SK-N-SH (cell line): ENCODE results near the gene EIF5AL1. TPM values are rescaled to one million over a fixed set of nuclear protein-coding genes. Genes with fewer than 3 reads are reported as not detected.

Source experiments
- CTCF ChIA-PET: fragments of 300-600, 350-600 bp; formaldehyde crosslinking; extraction: SDS; loops from one replicate; lab custom pipeline; 2021; lab: Yijun Ruan, JAX
- POLR2A ChIA-PET: fragments of 350-600 bp; sonication (Branson Sonifier 250); formaldehyde crosslinking; extraction: SDS; loops from one replicate; lab custom pipeline; 2020; ENCODE audit warnings: antibody characterized with exemption, inconsistent platforms; lab: Yijun Ruan, JAX
- DNase-seq: peaks from one replicate; pipeline ENCODE4 v3.0.0; 2012
- H2AFZ ChIP-seq: fragments of 200-600 bp; sonication (generic); 2 replicates; pipeline ENCODE4 v1.8.1; 2016; ENCODE audit warnings: antibody characterized with exemption, mild to moderate bottlenecking, low read depth
- H3F3A ChIP-seq: fragments of 200-600 bp; sonication (generic); replicated peaks from 2 replicates; pipeline ENCODE3; 2016; ENCODE audit warnings: antibody characterized with exemption, mild to moderate bottlenecking; ENCODE audit not compliant: insufficient read depth
- H3K27ac ChIP-seq, 2 experiments: fragments of 200-500 bp in 1 of 2; fragments of 200-600 bp in 1 of 2; sonication (Bioruptor generic) in 1 of 2; sonication (generic), shearing (Covaris generic) in 1 of 2; 2 replicates each; pipeline versions ENCODE4 v1.5.1 to v1.6.1; 2014 to 2016; ENCODE audit warnings: low read depth in 2 of 2, inconsistent platforms in 1 of 2, low read length in 1 of 2, mild to moderate bottlenecking in 1 of 2, mixed read lengths in 1 of 2
- H3K27me3 ChIP-seq: fragments of 200-600 bp; sonication (generic), shearing (Covaris generic); 2 replicates; pipeline ENCODE4 v1.6.1; 2016; ENCODE audit warnings: mixed run types; ENCODE audit not compliant: insufficient read depth
- H3K36me3 ChIP-seq, 2 experiments: fragments of 200-500 bp in 1 of 2; fragments of 200-600 bp in 1 of 2; sonication (Bioruptor generic) in 1 of 2; sonication (generic) in 1 of 2; replicated peaks in 1 of 2; 2 replicates each; pipeline versions ENCODE3 to v1.5.1; 2014 to 2016; ENCODE audit warnings: low read length in 1 of 2, mild to moderate bottlenecking in 1 of 2; ENCODE audit not compliant: insufficient read depth in 2 of 2, control insufficient read depth in 1 of 2
- H3K4me1 ChIP-seq, 2 experiments: fragments of 200-500 bp in 1 of 2; fragments of 200-600 bp in 1 of 2; sonication (Bioruptor generic) in 1 of 2; sonication (generic), shearing (Covaris generic) in 1 of 2; 2 replicates each; pipeline versions ENCODE4 v1.5.1 to v1.6.1; 2014 to 2016; ENCODE audit warnings: low read depth in 1 of 2, low read length in 1 of 2, mixed run types in 1 of 2; ENCODE audit not compliant: insufficient read depth in 2 of 2, control insufficient read depth in 1 of 2
- H3K4me2 ChIP-seq: fragments of 200-600 bp; sonication (generic), shearing (Covaris generic); 2 replicates; pipeline ENCODE4 v1.6.1; 2017; ENCODE audit warnings: mixed run types
- H3K4me3 ChIP-seq, 2 experiments: fragments of 200-500 bp in 1 of 2; fragments of 200-600 bp in 1 of 2; sonication (Bioruptor generic) in 1 of 2; sonication (generic), shearing (Covaris generic) in 1 of 2; 2 replicates each; pipeline versions ENCODE4 v1.5.1 to v1.8.1; 2014 to 2016; ENCODE audit warnings: low read depth in 2 of 2, inconsistent platforms in 1 of 2, low read length in 1 of 2, mild to moderate bottlenecking in 1 of 2, mixed read lengths in 1 of 2, moderate library complexity in 1 of 2
- H3K79me2 ChIP-seq: fragments of 200-600 bp; sonication (generic); 2 replicates; pipeline ENCODE4 v1.8.1; 2017; ENCODE audit warnings: mild to moderate bottlenecking; ENCODE audit not compliant: insufficient read depth
- H3K9ac ChIP-seq: fragments of 200-600 bp; sonication (generic); 2 replicates; pipeline ENCODE4 v1.6.1; 2017; ENCODE audit warnings: mixed run types
- H3K9me2 ChIP-seq: fragments of 200-600 bp; sonication (generic); 2 replicates; pipeline ENCODE4 v1.6.1; 2017; ENCODE audit warnings: mixed run types
- H3K9me3 ChIP-seq: fragments of 200-600 bp; sonication (generic); 2 replicates; pipeline ENCODE4 v1.6.1; 2017; ENCODE audit warnings: mixed run types, mild to moderate bottlenecking, moderate library complexity
- H4K20me1 ChIP-seq: fragments of 200-600 bp; sonication (generic); 2 replicates; pipeline ENCODE4 v1.6.1; 2017; ENCODE audit warnings: mild to moderate bottlenecking, mixed run types; ENCODE audit not compliant: insufficient read depth
- CTCF ChIP-seq: fragments of 200-600 bp; sonication (generic); IDR thresholded peaks from 2 replicates; pipeline ENCODE4 v1.6.1; 2017; ENCODE audit warnings: antibody characterized with exemption, mild to moderate bottlenecking, moderate library complexity
- EZH2phosphoT487 ChIP-seq: fragments of 200-600 bp; sonication (generic); IDR thresholded peaks from 2 replicates; pipeline ENCODE4 v1.6.1; 2017; ENCODE audit warnings: low read depth, mixed run types, mild to moderate bottlenecking, antibody characterized with exemption, moderate library complexity, borderline replicate concordance
- FOXJ3 ChIP-seq: sonication (generic); formaldehyde crosslinking; IDR thresholded peaks from 2 replicates; pipeline ENCODE4 v1.5.1; 2020; ENCODE audit warnings: mild to moderate bottlenecking, missing genetic modification reagents
- IRF3 ChIP-seq: fragments of 150-350 bp; IDR thresholded peaks from 2 replicates; pipeline ENCODE4 v1.6.1; 2016; ENCODE audit warnings: mild to moderate bottlenecking, low read depth, low read length
- MAX ChIP-seq: IDR thresholded peaks from 2 replicates; pipeline ENCODE4 v1.4.0; 2012; ENCODE audit warnings: low read depth
- NFIC ChIP-seq: IDR thresholded peaks from 2 replicates; pipeline ENCODE4 v1.4.0; 2012; ENCODE audit warnings: borderline replicate concordance
- NRF1 ChIP-seq: IDR thresholded peaks from 2 replicates; pipeline ENCODE4 v1.6.1; 2012; ENCODE audit warnings: low read depth, mild to moderate bottlenecking, low read length
- PBX3 ChIP-seq: IDR thresholded peaks from 2 replicates; pipeline ENCODE4; 2012
- POLR2AphosphoS5 ChIP-seq: IDR thresholded peaks from 2 replicates; pipeline ENCODE4 v1.6.1; 2012; ENCODE audit warnings: low read depth, low read length
- RAD21 ChIP-seq: IDR thresholded peaks from 2 replicates; pipeline ENCODE4 v1.6.1; 2012; ENCODE audit warnings: mild to moderate bottlenecking, low read length
- REST ChIP-seq: IDR thresholded peaks from 2 replicates; pipeline ENCODE4 v1.6.1; 2012; ENCODE audit warnings: mild to moderate bottlenecking, low read depth, low read length, moderate library complexity
- RFX5 ChIP-seq: IDR thresholded peaks from 2 replicates; pipeline ENCODE4 v1.6.1; 2012; ENCODE audit warnings: mild to moderate bottlenecking, improper control_type of control experiment, low read length
- SIN3A ChIP-seq: IDR thresholded peaks from 2 replicates; pipeline ENCODE4 v1.6.1; 2012; ENCODE audit warnings: low read depth, mild to moderate bottlenecking, low read length, moderate library complexity, borderline replicate concordance
- TCF12 ChIP-seq: IDR thresholded peaks from 2 replicates; pipeline ENCODE4 v1.4.0; 2012
- TEAD4 ChIP-seq: IDR thresholded peaks from 2 replicates; pipeline ENCODE4 v1.4.0; 2012; ENCODE audit warnings: mild to moderate bottlenecking, borderline replicate concordance; ENCODE audit not compliant: insufficient read depth
- YY1 ChIP-seq: IDR thresholded peaks from 2 replicates; pipeline ENCODE4 v1.4.0; 2012; ENCODE audit warnings: low read depth, mild to moderate bottlenecking
- WGBS: methylation state at CpG from one replicate; pipeline ENCODE4 v1.1.6; 2017; ENCODE audit warnings: low lambda C conversion rate; 5-methylcytosine and 5-hydroxymethylcytosine counted together
- polyA plus RNA-seq, 3 experiments: library from polyadenylated mRNA; depleted of rRNA; stranded (reverse); fragments of >200 nt; gene quantifications; 2 replicates each; pipeline ENCODE4 v1.2.3, GENCODE V29; 2012

EIF5AL1 gene
- polyA plus RNA-seq, 1 of the 3 experiments (the other 2 are of a cell fraction) = 0.26 TPM

DNA sequence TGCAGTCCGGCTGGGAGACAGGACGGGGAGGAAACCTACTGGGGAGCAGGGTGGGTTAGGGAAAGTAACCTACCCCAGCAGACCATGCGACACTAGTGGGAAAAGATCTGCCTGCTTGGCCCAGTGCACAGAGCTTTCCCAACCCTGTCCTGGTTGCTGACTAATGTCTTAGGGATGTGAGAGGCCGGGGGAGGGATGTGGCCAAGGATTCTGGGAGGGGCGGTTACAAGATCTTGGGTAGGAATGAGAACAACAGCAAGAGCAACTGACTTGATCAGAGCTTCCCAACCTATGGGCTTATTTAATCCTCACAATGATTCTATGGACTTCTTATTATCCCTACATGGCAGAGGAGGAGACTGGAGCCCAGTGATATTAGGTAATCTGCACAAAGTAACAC is 24.0 kb upstream of the EIF5AL1 start (continued):
- TF ChIP-seq REST (peak; percentile 59; the same call in 1 of the 2 replicates), TCF12 (peak; percentile 66), FOXJ3 (CRISPR knock-in tag) (no peak), PBX3 (0 out of 2 replicates have a peak, but pooled peaks have one; percentile 7), MAX (peak; percentile 64), TEAD4 (peak; percentile 66)

GRCh38 chr10:79488870-79489269 is 23.5 kb upstream of the EIF5AL1 start:
- 0 out of 2 replicates have a peak overlapping the region, but pooled peaks have one; percentile 63 for H3K4me2 ChIP-seq
- H3F3A ChIP-seq = peaks cover 15% of the 10 kb centered on the region
- ChIA-PET CTCF (interaction anchor here (1.7 to 8.1 kb wide), 4 partner anchors 8 to 115 kb away, joined by 9 to 99 read pairs (median 33); no protein-coding TSS in a partner anchor), POLR2A (no interaction called here)
- H3K79me2 ChIP-seq = no peaks in the 10 kb centered on the region
- H4K20me1 ChIP-seq = no peaks in the 10 kb centered on the region
- WGBS = 90% methylated on average over 3 of the region's 3 CpGs
- H3K4me1 ChIP-seq = peaks cover 21 to 23% of the 10 kb centered on the region in 2 experiments; a peak in 3 of 4 replicates
- no peak overlapping the region for H3K4me3 ChIP-seq
- DNase-seq = no peak
- H3K9ac ChIP-seq = no peak overlapping the region
- no peaks in the 10 kb centered on the region for H3K9me2 ChIP-seq
- H3K9me3 ChIP-seq = no peaks in the 10 kb centered on the region
- peak overlapping the region; percentile 78 to 91; a peak in 3 of 4 replicates for H3K27ac ChIP-seq
- no peaks in the 10 kb centered on the region for H3K27me3 ChIP-seq
- H2AFZ ChIP-seq = peak overlapping the region; percentile 36; the same call in 1 of the 2 replicates
- no peak for TF ChIP-seq POLR2AphosphoS5
- no peaks in the 10 kb centered on the region for H3K36me3 ChIP-seq

- Histone ChIP-seq H3K9me3 (no peaks in the 10 kb centered on the region), H3F3A (peaks cover 11% of the 10 kb centered on the region), H2AFZ (no peak overlapping the region), H3K27me3 (no peaks in the 10 kb centered on the region), H3K79me2 (no peaks in the 10 kb centered on the region), H3K36me3 (no peaks in the 10 kb centered on the region), H4K20me1 (no peaks in the 10 kb centered on the region), H3K9me2 (no peaks in the 10 kb centered on the region), H3K4me1 (peaks cover 14 to 16% of the 10 kb centered on the region in 2 experiments; a peak in 3 of 4 replicates), H3K27ac (0 out of 4 replicates have a peak overlapping the region, but pooled peaks of 1 of the 2 experiments have one; percentile 8), H3K4me3 (no peak overlapping the region), H3K9ac (no peak overlapping the region), H3K4me2 (no peak overlapping the region)
- POLR2A ChIA-PET = no interaction called here
- CTCF ChIA-PET = interaction anchor here (0.9 to 8.1 kb wide), 2 partner anchors 117 to 439 kb away, joined by 3 to 99 read pairs; no protein-coding TSS in a partner anchor
- no peak for DNase-seq
- 86% methylated on average over 9 of the region's 9 CpGs for WGBS
- TF ChIP-seq YY1 (no peak), RFX5 (no peak), NFIC (no peak; the same call in 1 of the 2 replicates), CTCF (no peak), NRF1 (no peak), IRF3 (no peak), FOXJ3 (CRISPR knock-in tag) (no peak), SIN3A (no peak), RAD21 (no peak), EZH2phosphoT487 (no peak)
These were observed 21.8 kb upstream of the EIF5AL1 start for GRCh38 chr10:79490400-79491142.
